Lung (tissue), 12 donors: ENCODE results near the gene MMD. TPM values are rescaled to one million over a fixed set of nuclear protein-coding genes. Genes with fewer than 3 reads are reported as not detected.

Experiments used
- ATAC-seq: fragments of 200-7000 bp; cut with Tn5 transposase; one replicate; pipeline ENCODE4 v1.9.1; 2020; ENCODE audit warnings: moderate number of reproducible peaks; ENCODE audit not compliant: insufficient read depth, low FRiP score
- DNase-seq, 3 donors: peaks; one replicate each; pipeline ENCODE4 v3.0.0-alpha.2; 2013 to 2017
- H3K27ac ChIP-seq, 2 donors: one replicate each; pipeline ENCODE4 v1.5.1; 2013; ENCODE audit warnings: mild to moderate bottlenecking in 2 of 2, moderate library complexity in 2 of 2, control low read depth in 1 of 2, inconsistent platforms in 1 of 2, low read depth in 1 of 2, low read length in 1 of 2
- H3K27me3 ChIP-seq, 3 donors: one replicate each; pipeline ENCODE4 v1.5.1; 2013; ENCODE audit warnings: low read length in 2 of 3; ENCODE audit not compliant: control insufficient read depth in 3 of 3, insufficient read depth in 3 of 3
- H3K36me3 ChIP-seq, 4 donors: one replicate each; pipeline ENCODE4 v1.5.1; 2013; ENCODE audit warnings: low read length in 4 of 4, mild to moderate bottlenecking in 1 of 4, moderate library complexity in 1 of 4; ENCODE audit not compliant: control insufficient read depth in 4 of 4, insufficient read depth in 4 of 4
- H3K4me1 ChIP-seq, 5 donors: one replicate each; pipeline ENCODE4 v1.5.1; 2013; ENCODE audit warnings: low read length in 5 of 5, mild to moderate bottlenecking in 2 of 5, moderate library complexity in 1 of 5; ENCODE audit not compliant: control insufficient read depth in 5 of 5, insufficient read depth in 5 of 5
- H3K4me3 ChIP-seq: one replicate; pipeline ENCODE4 v1.5.1; 2013; ENCODE audit warnings: mild to moderate bottlenecking, control low read depth, moderate library complexity
- H3K9ac ChIP-seq, 2 donors: one replicate each; pipeline ENCODE4 v1.5.1; 2013; ENCODE audit warnings: low read length in 2 of 2, control low read depth in 1 of 2; ENCODE audit not compliant: insufficient read depth in 1 of 2
- H3K9me3 ChIP-seq, 4 donors: one replicate each; pipeline ENCODE4 v1.5.1; 2013; ENCODE audit warnings: low read length in 3 of 4, mild to moderate bottlenecking in 1 of 4, moderate library complexity in 1 of 4; ENCODE audit not compliant: control insufficient read depth in 4 of 4, insufficient read depth in 3 of 4
- WGBS, 2 donors: extraction: QIAGEN DNeasy Blood & Tissue Kit; methylation state at CpG; one replicate each; pipeline ENCODE4 v1.1.7; 2013; 5-methylcytosine and 5-hydroxymethylcytosine counted together
- polyA plus RNA-seq, 2 donors: library from polyadenylated mRNA; stranded (reverse); fragments of 200-250 nt; gene quantifications; one replicate each; pipeline ENCODE4 v1.2.1, GENCODE V29; 2013
- total RNA-seq, 2 donors: library from RNA; depleted of rRNA in 1 of 2; stranded (reverse); fragments of >200 nt in 1 of 2; gene quantifications; one replicate each; pipeline ENCODE4 v1.2.1, GENCODE V29; 2014 to 2021
- TF ChIP-seq, protein P1 (sequence below): IDR thresholded peaks from 2 replicates; pipeline ENCODE4 v1.5.1; 2012; ENCODE audit warnings: mild to moderate bottlenecking; ENCODE audit errors: control extremely low read depth, extremely low read depth
- donor health status: control.
- donor health status: control.
- donor health status: Bipolar disorder and iron deficiency.
- donor health status: healthy.
- donor health status: DM: yes; HTN: yes; CAD: no.

The MMD gene
- total and polyA plus RNA-seq, 4 donors = 10.9 to 19.0 (median 13.5) TPM

DNA sequence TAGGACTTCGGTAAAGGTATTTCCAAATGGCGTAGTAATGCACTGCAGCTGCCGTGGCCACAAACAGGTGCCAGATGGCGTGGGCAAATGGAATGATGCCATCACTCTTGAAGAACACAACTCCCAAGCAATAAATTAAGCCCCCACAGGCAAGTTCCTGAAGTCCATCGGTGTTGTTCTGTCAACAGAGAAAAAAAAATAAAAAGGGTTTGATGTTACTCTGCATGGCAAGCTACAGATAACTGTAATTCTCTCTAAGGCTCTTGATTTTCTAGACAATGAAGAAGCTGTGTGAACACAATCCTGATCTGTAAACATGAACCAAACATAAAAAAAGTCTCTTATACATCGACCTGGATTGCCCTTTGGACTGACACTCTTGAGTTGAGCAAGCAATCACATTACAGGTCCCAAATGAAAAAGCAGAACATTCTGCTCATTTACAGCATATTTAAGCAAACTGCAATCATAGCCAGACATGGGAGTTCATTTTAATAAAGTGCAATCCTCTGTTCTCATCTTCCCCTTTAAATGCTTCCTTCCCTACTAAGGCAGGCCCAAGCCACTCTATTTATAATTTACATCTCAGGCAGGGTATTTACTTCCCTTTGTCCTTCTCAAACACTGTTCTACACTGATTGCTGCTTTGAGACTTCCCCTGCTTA is 27.1 kb downstream of the MMD start:
- Histone ChIP-seq H3K27ac (no peak overlapping the region), H3K4me1 (peaks cover 0 to 14% (median 0%) of the 10 kb centered on the region in 5 donors), H3K4me3 (no peak overlapping the region), H3K9ac (no peak overlapping the region), H3K36me3 (peaks cover 3 to 17% (median 13%) of the 10 kb centered on the region in 4 donors), H3K9me3 (no peaks in the 10 kb centered on the region), H3K27me3 (no peaks in the 10 kb centered on the region)
- 76 to 78% methylated on average over 6 of the region's 6 CpGs for WGBS, 2 donors
- TF ChIP-seq, protein P1, sequence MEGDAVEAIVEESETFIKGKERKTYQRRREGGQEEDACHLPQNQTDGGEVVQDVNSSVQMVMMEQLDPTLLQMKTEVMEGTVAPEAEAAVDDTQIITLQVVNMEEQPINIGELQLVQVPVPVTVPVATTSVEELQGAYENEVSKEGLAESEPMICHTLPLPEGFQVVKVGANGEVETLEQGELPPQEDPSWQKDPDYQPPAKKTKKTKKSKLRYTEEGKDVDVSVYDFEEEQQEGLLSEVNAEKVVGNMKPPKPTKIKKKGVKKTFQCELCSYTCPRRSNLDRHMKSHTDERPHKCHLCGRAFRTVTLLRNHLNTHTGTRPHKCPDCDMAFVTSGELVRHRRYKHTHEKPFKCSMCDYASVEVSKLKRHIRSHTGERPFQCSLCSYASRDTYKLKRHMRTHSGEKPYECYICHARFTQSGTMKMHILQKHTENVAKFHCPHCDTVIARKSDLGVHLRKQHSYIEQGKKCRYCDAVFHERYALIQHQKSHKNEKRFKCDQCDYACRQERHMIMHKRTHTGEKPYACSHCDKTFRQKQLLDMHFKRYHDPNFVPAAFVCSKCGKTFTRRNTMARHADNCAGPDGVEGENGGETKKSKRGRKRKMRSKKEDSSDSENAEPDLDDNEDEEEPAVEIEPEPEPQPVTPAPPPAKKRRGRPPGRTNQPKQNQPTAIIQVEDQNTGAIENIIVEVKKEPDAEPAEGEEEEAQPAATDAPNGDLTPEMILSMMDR = no peak
- peak; percentile 82 for ATAC-seq
- DNase-seq = peak in 1 of 3 donors; percentile 20

DNA sequence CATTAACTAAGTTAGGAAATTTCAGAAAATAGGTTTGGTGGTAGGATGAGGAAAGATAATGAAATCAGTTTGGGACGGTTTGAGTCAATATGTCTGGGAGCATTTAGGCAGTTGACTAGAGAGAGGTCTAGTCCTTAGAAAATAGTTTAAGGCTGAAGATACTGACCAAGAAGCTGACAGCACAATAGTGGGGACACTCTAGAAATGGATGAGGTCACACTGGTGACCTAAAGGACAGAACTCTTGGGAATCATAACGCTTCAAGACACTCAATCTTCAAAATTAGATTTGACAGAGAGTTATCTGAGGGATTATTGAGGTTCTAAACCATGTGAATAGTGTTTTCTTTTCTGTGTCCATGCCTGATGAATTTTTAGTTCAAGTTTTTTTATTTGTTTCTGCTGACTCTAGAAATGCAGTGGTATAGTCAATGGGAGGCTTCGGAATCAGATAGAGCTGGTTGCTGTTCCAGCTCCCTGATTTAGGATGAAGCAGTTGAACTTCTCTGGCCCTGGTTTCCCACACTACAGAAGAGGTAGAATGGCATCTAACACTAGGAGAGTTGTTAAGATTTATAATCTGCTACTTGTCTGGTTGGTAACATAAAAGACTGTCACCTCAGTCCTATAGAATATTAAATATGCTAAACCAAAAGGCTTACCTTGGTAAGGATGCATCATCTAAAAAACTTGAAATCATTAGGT is 29.7 kb downstream of the MMD start:
- Histone ChIP-seq H3K9ac (no peak overlapping the region), H3K36me3 (peaks cover 0 to 6% (median 4%) of the 10 kb centered on the region in 4 donors), H3K4me3 (no peak overlapping the region), H3K27ac (no peak overlapping the region), H3K27me3 (peaks cover 0 to 5% (median under 1%) of the 10 kb centered on the region in 3 donors), H3K9me3 (no peaks in the 10 kb centered on the region), H3K4me1 (peaks cover 0 to 15% (median 0%) of the 10 kb centered on the region in 5 donors)
- TF ChIP-seq, protein P1 = no peak
- DNase-seq (no peak), ATAC-seq (no peak)
- WGBS, 2 donors = 95 to 97% methylated on average over 3 of the region's 3 CpGs

DNA sequence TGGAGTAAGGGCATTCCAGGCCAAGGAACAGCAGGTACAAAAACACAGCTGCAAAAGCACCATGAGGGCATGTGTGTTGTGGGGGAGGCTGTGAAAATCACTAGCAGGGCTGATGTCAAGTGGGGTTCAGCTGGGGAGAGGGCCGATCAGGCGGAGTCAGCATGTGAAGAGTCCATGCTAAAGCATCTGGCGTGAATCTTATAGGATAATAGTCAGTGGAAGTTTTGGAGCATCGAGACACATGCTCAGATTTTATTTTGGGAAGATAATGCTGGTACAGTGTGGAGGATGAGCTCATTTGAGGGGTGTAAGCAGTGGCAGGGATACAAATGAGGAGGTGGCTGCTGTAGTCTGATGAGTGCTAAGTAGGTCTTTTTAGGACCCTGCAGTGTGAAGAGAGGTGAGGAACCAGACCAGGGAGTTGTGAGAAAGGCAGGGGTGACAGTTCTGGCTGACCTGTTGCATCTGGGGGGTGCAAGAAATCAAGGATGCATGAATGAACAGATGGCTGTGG is 30.3 kb downstream of the MMD start:
- TF ChIP-seq, protein P1 = no peak
- H3K36me3 ChIP-seq = peaks cover 0 to 6% (median 4%) of the 10 kb centered on the region in 4 donors
- no peak for ATAC-seq
- no peaks in the 10 kb centered on the region for H3K9me3 ChIP-seq
- H3K4me1 ChIP-seq = peaks cover 0 to 15% (median 0%) of the 10 kb centered on the region in 5 donors
- no peak overlapping the region for H3K9ac ChIP-seq
- H3K27me3 ChIP-seq = peaks cover 0 to 7% (median 4%) of the 10 kb centered on the region in 3 donors
- no peak overlapping the region for H3K27ac ChIP-seq
- 94 to 96% methylated on average over 4 of the region's 4 CpGs for WGBS, 2 donors
- DNase-seq = no peak
- no peak overlapping the region for H3K4me3 ChIP-seq
